Neural cell (in vitro differentiated cells): ENCODE results near the gene DNAI4.
A peak's percentile ranks its signal among the peaks of the same experiment; 100 is the strongest.

Experiments
- CTCF ChIP-seq: fragments of 450-650 bp; IDR thresholded peaks from 2 replicates; pipeline ENCODE4 v1.5.1; 2014; ENCODE audit warnings: antibody characterized with exemption, mild to moderate bottlenecking, moderate library complexity; ENCODE audit not compliant: poor library complexity, severe bottlenecking
- EP300 ChIP-seq: fragments of 450-650 bp; conservative IDR thresholded peaks from 2 replicates; pipeline ENCODE4 v1.6.1; 2014; ENCODE audit warnings: antibody characterized with exemption, mild to moderate bottlenecking, moderate library complexity; ENCODE audit not compliant: poor library complexity, severe bottlenecking
- EZH2 ChIP-seq: fragments of 200-600, 300-800 bp; shearing (Covaris generic), sonication (generic); IDR thresholded peaks from 2 replicates; pipeline ENCODE4 v1.6.1; 2014; ENCODE audit warnings: antibody characterized with exemption, low read length, borderline replicate concordance, mild to moderate bottlenecking; ENCODE audit not compliant: insufficient read depth, poor library complexity, severe bottlenecking
- POLR2AphosphoS5 ChIP-seq: IDR thresholded peaks from 2 replicates; pipeline ENCODE4 v1.6.1; 2012
- RAD21 ChIP-seq: fragments of 450-650 bp; conservative IDR thresholded peaks from 2 replicates; pipeline ENCODE4 v1.6.1; 2014; ENCODE audit warnings: antibody characterized with exemption, mild to moderate bottlenecking, moderate library complexity
- REST ChIP-seq: IDR thresholded peaks from 2 replicates; pipeline ENCODE4 v1.6.1; 2012; ENCODE audit warnings: borderline replicate concordance
- TAF1 ChIP-seq: IDR thresholded peaks from 2 replicates; pipeline ENCODE4 v1.6.1; 2012; ENCODE audit warnings: low read depth

- TF ChIP-seq CTCF (peak; percentile 70), TAF1 (peak; percentile 37), EP300 (no peak), POLR2AphosphoS5 (peak; percentile 49), REST (no peak), EZH2 (no peak), RAD21 (no peak)
Observed at GRCh38 chr1:66929999-66930822, 5.6 kb upstream of the DNAI4 start.
